Activated gamma-delta T cell treated with anti-CD3 and anti-CD28 coated beads, Interleukin-2, amount 50 U/mL, for 16 hours (primary cell): ENCODE data around the gene SHC4.
A peak's percentile ranks its signal among the peaks of the same experiment; 100 is the strongest.

Source experiments
- DNase-seq: peaks from one replicate; pipeline ENCODE4 v3.0.0-alpha.2; 2020; ENCODE audit warnings: low read depth

SHC4 gene

DNA sequence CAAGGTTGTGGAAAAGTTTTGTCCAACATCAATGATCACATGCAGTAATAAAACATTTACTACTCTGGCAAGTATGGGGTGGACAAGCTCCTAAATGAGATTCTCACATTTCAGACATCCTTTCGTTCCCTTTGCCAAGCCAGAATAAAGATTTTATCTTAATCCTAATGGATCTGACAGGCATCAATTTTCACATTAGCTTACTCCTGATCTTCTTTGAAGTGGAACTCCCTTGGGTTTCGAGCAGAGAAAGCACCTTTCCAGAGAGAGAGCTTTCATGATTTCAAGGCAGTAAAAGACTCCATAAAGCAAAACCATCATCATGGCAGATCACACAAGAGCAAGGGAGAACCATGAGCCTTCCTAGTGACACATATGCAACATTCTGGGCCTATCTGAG, 113.1 kb downstream of the SHC4 start:
- no peak for DNase-seq

DNA sequence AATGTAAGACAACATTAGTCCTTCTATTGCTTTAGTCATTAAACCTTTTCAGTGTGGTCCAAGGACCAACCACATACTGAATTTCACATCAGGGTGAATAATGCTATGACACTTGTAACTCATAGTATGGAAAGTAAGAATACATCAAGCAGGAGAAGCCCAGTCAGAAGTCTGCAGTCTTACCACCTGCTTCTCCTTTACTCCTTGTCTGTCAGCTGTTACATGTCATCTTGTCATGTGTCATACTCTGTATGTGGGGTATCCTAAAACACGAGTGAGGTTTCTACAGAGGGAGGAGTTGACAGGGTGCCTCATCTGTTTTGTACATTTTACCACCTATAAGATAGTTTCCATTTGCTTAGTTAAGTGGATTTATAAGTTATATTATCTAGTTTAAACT, 118.6 kb downstream of the SHC4 start:
- no peak for DNase-seq

GRCh38 chr15:48842501-48842900, 121.2 kb downstream of the SHC4 start:
- DNase-seq, result no peak

DNA sequence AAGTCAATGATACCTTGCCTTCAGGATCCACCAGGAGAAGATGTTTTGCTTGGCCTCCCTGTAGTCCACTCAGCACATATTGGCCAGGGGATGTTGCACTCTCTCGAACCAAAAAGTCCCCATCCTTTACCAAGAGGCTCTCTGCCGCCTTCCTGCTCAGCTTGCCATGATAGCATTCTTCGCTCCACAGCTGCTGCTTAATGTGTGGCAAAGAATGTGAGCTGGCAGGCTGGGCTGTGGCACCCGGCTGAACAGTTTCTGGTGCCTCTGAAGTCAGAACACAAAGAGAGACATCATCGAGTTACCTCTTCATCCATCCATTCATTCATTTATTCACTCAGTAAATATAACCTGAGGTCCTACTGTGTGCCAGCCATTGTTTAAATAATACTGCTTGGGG, 129.0 kb downstream of the SHC4 start:
- DNase-seq, result no peak

GRCh38 chr15:48833526-48834239, 130.0 kb downstream of the SHC4 start:
- no peak for DNase-seq

DNA sequence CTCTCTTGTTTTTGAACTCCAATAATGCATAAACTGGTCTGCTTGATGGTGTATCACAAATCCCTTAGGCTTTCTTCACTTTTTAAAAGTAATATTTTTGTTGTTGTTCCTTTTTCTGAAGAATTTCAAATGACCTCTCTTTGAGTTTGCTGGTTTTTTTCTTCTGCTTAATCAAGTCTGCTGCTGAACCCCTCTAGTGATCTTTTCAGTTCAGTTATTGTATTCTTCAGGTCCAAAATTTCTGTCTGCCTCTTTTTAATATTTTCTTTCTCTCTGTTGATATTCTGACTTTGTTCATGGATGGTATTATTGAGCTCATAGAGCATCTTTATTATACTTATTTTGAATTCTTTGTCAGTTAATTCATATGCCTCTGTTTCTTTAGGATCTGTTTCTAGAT, 131.1 kb downstream of the SHC4 start:
- DNase-seq, result no peak

DNA sequence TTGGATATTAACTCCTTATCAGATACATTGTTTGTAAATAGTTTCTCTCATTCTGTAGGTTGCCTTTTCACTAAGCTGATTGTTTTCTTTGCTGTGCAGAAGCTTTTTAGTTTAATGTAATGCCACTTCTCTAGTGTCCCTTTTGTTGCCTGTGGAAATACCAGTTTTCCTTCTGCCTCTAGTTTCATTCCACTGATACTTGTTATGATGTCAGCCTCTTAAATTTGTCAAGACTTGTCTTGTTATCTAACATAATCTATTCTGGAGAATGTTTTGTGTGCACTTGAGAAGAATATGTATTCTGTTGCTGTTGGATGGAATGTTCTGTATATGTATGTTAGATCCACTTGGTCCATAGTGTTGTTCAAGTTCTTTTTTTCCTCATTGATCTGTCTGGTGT, 134.8 kb downstream of the SHC4 start:
- DNase-seq, result no peak

GRCh38 chr15:48828471-48828870, 135.2 kb downstream of the SHC4 start:
- no peak for DNase-seq

GRCh38 chr15:48825075-48825474, 138.6 kb downstream of the SHC4 start:
- no peak for DNase-seq

DNA sequence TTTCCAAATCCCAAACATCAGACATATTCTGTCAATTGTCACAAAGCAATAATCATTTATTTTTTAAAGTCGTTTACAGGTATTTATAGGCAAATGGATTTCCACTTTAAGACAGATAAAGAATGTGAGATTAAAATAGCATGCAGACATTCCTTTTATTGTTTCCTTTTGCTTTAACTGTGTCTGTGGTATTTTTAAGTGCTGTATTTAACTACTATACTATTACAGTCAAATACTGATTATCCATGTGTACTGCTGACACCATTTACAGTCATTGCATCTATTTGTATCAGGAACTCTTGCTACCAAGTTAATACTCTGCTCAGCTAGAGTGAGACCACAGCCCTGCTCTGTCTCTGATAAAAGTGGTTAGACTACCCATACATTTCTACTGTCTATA, 140.0 kb downstream of the SHC4 start:
- no peak for DNase-seq

DNA sequence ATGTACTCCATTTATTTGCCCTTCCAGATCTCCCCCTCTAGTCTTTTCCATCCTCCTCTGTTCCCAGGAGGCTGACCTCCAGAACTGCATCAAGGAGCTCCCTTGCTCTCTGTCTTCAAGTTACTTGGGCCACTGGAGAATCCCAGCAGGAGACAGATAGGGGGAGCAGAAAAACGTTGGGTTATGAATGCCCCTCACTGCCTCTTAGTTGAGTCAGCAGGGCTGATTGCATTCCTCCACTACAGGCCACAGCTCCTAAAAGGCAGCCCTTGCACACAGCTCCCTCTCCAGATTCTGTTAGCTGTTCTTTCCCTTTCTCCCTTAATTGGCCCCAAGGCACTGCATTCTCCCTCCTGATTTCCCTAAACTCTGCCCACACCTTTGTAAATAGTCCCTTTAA, 140.5 kb downstream of the SHC4 start:
- DNase-seq, result no peak

DNA sequence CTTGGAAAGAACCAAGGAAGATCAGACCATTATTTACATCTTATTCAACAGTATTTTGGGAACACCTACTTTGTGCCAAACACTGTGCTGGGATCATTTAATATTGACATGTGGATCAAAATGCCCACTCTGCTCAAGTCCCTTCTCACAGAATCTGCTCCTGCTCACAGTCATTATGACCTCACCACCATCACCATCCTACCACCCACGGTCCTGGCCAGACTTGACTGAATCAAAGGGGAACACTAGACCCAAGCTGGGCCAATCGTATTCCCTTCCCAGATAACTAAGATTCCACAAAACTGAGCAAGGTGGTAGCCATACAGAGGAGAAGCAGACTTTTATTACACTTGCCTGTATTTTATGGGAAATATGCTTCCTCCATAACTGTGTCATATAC, 149.4 kb downstream of the SHC4 start:
- DNase-seq, result no peak

GRCh38 chr15:48811325-48811958, 152.3 kb downstream of the SHC4 start:
- DNase-seq, result no peak

- DNase-seq, result peak; percentile 97
These were observed 153.1 kb downstream of the SHC4 start, which contains the start of gene CEP152 for GRCh38 chr15:48810414-48811324. TSS of gene CEP152 (minus strand) at chr15:48811069. CDS start at chr15:48805649, 5,420 bp downstream.

DNA sequence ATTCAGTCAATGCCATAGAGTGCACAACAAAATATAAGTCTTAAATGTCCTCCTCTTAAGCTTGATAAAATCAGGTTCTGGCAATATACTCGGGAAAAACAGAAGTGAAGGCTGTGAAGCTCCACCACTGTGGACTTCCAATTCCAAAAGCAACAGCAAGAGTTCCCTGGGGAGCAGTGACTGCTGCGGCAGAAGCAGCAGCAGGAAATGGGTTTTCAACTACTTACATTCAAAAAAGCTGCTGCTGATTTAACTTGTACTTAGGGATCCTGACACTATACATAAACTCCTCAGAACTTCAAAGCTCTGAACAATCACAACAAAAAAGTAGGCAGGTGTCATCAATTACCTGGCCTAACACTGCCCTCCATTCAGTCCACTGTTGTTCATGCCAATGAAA, 157.6 kb downstream of the SHC4 start:
- DNase-seq, result no peak

GRCh38 chr15:48805591-48805990, 158.1 kb downstream of the SHC4 start:
- DNase-seq, result no peak

- no peak for DNase-seq
These were observed 159.8 kb downstream of the SHC4 start for GRCh38 chr15:48803877-48804276.

GRCh38 chr15:48802867-48803266, 160.9 kb downstream of the SHC4 start:
- DNase-seq, result no peak

DNA sequence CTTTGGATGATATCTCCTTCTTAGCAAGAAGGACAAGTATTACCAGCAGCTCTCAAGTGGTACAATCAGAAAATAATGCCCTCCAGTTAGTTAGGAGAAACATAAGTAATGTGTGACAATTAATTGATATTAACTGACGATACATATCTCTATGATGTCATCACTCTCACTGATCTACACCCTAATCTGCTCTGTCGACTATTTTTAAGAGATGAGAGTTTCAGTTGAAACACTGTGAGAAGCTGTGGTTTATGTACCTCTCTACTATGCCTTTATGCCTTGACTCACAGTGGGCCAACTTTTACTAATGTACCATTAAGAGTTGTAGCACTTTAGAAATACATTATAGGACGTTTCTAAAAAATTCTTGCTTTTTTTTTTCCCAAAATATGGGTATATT, 161.5 kb downstream of the SHC4 start:
- DNase-seq, result no peak

- no peak for DNase-seq
These were observed 162.8 kb downstream of the SHC4 start for GRCh38 chr15:48800811-48801455.

DNA sequence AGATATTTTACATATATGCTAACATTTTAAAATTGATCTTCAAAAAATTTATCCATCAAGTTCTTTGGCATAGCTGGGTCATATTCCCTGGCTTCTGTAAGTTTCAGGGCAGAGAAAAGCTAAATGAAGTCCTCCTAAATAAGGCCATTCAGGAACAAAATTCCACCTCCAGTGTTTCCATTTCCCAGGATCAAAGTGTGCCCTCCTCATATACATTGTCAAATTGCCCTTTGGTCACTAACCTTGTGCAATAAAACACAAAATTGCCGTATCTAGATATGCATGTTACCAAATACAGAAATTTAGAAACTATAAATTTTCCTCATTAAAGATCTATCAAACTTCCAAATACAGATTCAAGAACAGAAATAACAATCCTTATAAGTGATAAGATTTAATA, 163.5 kb downstream of the SHC4 start:
- no peak for DNase-seq

GRCh38 chr15:48798319-48798718, 165.4 kb downstream of the SHC4 start:
- no peak for DNase-seq
